ENCODE measurements around the gene OR6S1.
A peak's percentile ranks its signal among the peaks of the same experiment; 100 is the strongest.
"Not testable (repeated sequence)": the region's sequence is repeated elsewhere in the genome, so short reads cannot be mapped to it uniquely, and the experiment has no call there.

The OR6S1 gene

DNA sequence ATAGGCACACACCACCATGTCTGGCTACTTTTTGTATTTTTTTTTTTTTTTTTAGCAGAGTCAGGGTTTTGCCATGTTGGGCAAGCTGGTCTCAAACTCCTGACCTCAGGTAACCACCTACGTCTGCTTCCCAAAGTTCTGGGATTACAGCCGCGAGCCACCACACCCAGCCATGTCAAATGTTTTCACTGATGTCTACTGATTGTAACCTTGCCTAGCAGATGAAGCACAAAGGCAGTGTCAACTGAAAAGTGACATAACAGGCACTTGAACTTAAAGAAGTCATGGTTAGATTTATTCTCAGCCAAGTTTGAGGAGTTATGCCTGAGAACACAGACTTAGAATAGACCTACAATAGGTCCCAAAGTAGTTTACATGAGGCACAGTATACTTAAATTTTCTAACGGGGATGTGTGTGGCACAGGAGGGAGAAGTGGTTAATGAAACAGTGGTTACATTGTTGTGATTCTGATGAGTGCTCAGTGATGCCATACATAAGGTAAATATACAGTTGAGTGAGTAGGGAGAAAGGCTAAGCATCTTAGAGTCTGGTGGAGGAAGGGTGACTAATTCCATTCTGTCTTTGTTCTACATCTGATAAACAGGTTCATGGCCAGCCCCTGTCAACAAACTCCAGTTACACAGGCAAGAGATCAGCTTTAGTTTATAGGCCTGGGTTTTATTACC, 30.2 kb upstream of the OR6S1 start:
- DNase-seq (ENCODE audit: low spot score), result no peak

DNA sequence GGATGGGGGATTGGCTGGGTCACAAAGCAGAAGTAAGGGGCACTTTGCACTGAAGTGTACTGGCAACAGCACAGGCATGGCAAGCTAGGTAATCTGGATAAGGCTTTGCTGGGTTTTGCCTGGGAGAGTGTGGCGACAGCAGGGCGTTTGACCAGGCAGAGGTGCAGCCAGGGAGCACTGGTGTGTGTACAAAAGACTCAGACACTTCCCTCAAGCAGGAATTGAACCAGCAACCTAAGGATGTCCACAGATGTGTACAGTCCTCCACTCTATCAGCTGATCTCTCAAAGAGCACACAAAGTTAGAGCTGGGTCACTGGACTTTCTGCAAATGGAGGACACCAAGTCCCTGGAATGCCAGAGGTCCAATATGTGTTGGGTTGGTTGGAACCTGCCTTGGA, 27.5 kb upstream of the OR6S1 start:
- no peak for DNase-seq (ENCODE audit: low spot score)

DNA sequence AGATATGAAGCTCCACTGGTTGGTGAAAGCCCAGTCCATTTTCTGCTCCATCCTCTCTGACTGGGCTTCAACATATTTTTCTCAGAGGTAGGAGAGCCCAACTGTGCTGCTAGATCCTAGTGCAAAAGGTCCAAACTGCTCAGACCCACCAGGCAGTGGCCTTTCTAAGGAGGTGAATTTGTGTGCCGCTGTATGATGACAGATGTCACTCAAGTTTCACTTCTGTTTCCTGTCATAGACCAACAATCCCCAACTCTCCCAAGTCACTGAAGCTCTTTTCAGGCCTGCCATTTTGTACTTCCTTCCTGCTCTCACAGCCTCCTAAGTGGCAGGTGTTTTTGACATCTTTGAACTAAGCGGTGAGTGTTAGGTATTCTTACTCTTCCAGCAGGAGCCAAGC, 26.5 kb upstream of the OR6S1 start:
- DNase-seq (ENCODE audit: low spot score), result no peak

DNA sequence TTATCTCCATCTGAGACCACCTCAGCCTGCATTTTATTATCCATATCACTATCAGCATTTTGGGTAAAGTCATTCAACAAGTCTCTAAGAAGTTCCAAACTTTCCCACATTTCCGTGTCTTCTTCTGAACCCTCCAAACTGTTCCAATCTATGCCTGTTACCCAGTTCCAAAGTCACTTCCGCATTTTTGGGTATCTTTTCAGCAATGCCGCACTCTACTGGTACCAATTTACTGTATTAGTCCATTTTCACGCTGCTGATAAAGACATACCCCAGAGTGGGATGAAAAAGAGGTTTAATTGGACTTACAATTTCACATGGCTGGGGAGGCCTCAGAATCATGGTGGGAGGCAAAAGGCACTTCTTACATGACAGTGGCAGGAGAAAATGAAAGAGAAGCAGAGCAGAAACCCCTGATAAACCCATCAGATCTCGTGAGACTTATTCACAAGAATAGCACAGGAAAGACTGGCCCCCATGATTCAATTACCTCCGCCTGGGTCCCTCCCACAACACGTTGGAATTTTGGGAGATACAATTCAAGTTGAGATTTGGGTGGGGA, 25.0 kb upstream of the OR6S1 start:
- DNase-seq (ENCODE audit: low spot score), result not testable (repeated sequence)

DNA sequence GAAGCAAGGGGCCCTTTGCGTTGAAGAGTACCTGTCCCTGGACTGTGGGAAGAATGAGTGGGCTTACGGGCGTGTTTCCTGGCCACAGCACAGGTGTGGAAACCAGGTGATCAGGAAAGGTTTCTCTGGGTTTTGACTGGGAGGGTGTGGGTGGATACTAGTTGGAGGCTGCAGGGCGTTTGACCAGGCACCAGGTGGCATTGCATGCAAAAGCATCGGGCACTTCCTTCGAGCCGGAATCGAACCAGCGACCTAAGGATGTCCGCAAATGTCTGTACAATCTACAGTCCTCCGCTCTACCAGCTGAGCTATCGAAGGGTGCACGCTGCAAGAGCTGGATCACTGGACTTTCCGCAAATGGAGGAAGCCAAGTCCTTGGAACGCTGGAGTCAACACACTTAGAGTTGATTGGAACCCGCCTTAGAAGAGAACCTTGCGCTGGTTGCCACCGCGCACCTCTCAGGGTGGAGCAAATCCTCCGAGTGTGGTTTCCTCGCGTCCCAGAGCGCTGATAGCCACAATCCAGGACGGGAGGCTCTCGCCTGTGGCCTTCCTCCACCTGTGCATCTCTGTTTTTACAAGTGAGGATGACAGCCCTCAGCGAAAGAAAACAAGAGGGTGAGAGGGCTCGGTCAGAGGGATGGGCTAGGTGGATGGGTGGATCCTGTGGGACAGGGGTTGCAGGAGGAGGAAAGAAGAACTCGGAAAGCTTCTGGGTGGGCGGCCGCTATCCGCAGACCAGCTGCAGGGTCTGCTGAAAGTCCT, 21.7 kb upstream of the OR6S1 start:
- DNase-seq (ENCODE audit: low spot score), result no peak

DNA sequence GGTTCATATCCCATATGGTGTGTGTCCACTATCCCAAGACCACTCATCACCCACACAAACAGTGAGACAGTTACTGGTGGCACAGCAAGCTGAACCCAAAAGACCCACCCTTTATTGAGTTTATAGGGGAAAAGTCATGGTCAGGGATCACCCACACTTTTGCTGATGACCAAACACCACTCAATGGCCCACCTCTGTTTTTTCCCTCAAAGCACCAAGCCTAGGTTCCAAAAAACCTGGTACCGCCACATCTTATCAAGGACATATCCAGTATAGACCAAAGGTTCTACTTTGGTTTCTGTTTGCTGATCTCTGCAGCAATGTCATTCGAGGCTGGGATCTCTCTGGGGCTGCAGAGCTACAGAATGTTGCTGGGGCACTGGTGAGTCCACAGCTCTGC, 19.7 kb upstream of the OR6S1 start:
- DNase-seq (ENCODE audit: low spot score), result no peak

DNA sequence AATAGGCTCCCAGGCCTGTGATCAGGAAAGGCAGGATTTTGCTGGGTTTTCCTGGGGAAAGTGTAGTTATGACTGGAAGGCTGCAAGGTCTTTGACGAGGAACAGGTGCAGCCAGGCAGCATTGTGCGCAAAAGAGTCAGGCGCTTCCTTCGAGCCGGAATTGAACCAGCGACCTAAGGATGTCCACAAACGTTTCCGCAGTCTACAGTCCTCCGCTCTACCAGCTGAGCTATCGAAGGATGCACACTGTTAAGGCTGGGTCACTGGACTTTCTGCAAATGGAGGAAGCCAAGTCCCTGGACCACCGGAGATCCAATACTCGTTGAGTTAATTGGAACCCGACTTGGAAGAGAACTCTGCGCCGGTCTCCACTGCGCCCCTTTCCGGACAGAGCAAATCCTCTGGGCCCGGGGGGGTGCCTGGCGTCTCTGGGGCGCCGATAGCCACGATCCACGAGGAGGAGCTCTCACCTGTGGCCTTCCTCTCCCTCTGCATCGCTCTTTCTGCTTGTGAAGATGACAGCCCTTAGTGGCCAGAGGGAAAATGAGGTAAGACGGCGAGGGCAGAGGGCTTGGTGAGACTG, 18.4 kb upstream of the OR6S1 start:
- DNase-seq (ENCODE audit: low spot score), result no peak

DNA sequence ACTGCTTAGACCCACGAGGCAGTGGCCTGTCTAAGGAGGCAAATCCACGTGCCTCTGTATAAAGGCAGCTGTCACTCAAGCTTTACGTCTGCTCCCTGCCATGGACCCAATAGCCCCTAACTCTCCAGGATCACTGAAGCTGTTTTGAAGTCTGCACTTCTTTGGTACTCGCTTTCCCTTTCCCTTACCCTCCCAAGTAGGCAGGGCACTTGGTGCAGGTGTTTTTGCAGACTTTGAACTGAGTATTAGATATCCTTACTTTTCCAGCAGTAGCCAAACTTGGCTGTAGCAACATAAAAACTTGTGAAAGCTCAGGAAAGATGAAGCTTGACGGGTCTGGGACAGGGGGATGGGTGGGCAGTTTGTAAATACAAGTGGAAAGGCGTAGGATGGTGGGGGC, 17.8 kb upstream of the OR6S1 start:
- no peak for DNase-seq (ENCODE audit: low spot score)

DNA sequence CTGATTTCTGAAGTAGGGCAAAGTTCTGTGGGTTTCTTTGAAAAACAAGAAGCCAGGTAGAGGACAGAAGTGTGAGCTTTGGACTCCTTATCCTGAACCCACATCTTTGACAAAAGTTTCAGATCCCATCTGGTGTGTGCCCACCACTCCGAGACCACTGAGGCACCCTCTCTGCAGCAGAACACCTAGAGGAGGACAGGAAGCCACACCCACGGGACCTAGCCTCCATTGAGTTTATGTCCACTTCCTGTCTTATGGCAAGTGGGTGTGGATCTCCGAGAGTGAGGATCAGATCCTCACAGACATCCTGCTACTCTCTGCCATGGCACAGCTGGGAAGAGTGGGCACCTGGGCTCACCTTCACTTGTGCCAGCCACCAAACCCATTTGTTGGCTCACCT, 16.8 kb upstream of the OR6S1 start:
- DNase-seq (ENCODE audit: low spot score), result no peak

DNA sequence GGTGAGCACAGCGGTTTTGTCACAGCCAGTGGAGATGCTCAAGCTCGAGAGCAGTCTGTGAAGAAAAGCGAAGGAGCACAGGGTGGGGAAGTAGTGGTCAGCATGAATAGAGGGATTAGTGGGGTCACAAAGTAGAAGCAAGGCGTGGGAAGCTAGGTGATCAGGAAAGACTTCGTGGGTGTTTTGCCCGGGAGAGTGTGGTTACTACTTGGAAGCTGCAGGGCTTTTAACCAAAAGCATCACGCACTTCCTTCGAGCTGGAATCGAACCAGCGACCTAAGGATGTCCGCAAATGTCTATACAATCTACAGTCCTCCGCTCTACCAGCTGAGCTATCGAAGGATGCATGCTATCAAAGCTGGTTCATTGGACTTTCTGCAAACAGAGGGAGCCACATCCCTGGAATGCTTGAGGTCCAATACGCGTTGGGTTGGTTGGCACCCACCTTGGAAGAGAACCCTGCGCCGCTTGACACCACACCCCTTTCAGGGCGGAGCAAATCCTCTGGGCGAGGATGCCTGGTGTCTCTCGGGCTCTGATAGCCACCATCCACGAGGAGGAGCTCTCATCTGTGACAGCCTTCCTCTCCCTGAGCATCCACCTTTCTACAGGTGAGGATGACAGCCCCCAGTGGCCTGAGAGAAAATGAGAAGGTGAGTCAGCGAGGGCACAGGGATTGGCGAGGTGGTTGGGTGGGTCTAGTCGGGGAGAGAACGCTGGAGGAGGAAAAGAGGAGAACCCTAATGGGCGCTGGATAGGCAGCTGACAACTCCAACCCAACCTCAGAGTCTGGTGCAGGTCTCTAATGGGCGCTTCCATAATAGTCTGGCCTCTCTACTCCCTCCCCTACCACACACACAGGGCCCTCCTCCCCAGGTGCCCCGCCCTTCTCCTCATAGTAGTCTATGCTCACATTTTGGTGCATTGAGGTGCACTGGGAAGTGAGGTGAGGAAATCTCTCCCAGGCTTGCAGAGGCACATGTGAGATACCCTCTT, 16.0 kb upstream of the OR6S1 start:
- DNase-seq (ENCODE audit: low spot score), result no peak

DNA sequence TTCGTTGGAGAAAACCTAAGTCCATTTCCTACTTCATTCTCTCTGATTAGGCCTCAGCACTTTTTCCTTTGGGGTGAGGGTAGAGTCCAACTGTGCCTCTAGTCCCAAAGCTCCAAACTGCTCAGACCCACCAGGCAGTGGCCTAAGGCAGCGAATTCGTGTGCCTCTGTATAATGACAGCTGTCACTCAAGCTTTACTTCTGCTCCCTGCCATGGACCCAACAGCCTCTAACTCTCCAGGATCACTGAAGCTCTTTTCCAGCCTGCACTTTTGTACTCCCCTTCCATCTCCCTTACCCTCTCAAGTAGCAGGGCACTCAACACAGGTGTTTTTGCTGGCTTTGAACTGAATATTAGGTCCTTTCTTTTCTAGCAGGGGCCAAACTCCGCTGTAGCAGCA, 14.8 kb upstream of the OR6S1 start:
- DNase-seq (ENCODE audit: low spot score), result no peak

DNA sequence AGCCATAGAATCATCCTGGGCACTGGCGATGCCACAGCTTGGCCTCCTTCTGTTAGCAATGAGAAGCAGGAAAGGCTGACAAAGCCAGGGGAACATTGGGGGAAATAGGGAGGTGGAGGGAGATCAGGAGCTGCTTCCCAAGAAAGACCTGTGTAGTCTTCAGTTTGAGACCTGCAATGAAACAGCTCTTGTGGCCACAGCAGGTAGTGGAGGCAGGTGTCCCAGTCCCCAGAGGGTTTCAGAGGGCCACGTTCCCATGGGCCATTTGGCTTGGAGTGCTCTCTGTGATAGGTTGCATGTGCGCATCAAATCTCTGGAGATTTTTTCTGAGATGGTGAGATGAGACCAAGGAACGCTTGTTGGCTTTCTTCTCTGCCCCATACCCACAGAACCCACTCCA, 14.4 kb upstream of the OR6S1 start:
- DNase-seq (ENCODE audit: low spot score), result no peak

DNA sequence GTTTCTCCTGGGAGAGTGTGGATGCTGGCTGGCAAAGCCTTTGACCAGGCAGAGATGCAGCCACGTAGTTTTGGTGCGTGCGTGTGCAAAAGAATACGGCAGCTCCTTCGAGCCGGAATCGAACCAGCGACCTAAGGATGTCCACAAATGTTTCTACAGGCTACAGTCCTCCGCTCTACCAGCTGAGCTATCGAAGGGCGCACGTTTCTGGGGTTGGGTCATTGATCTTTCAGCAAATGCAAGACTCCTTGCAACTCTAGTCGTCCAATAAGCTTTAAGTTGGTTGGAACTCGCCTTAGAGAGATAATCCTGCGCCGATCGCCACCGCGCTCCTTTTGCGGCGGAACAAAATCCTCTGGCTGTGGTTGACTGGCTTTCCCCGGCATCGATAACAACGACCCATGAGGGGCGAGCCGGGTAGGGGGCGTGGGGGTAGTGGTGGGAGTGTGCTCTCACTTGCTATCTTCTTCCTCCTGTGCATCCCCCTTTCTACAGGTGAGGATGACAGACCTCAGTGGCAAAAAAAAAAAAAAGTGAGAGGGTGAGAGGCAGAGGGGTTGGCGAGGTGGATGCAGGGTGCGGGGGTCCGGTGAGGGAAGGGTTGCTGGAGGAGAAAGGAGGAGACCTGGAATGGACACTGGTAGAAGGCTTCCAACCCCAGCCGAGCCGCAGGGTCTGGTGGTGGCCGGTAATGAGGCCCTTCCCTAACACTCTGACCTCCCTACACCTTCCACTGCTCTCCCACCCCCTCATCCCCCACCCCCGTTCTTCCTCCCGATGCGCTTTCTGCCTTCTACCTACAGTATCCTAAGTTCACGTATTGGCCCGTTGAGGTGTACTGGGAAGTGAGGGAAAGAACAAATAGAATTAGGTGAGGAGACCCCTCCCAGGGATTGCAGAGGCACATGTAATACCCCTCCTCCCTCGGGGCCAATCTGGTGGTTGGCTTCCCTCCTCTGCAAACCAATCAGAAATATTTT, 11.8 kb upstream of the OR6S1 start:
- DNase-seq (ENCODE audit: low spot score), result no peak

DNA sequence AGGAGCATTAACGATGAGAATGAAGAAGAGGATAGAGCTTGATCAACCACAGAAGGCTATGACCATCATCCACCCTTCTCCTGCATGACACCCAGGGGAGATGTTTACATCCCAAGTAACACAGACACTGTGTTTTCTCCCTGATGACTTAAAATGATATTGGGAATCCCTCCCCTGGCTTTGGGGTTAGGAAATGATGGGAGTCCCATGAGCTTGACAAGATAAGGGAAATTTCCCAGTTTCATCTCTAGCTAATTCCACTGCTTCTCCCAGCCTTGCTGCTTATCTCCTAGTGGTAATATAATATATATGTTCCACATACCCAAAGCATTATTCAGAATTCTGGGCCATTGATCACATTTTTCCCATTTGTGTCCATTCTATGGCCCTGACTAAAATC, 4.0 kb upstream of the OR6S1 start:
- DNase-seq (ENCODE audit: low spot score), result no peak

DNA sequence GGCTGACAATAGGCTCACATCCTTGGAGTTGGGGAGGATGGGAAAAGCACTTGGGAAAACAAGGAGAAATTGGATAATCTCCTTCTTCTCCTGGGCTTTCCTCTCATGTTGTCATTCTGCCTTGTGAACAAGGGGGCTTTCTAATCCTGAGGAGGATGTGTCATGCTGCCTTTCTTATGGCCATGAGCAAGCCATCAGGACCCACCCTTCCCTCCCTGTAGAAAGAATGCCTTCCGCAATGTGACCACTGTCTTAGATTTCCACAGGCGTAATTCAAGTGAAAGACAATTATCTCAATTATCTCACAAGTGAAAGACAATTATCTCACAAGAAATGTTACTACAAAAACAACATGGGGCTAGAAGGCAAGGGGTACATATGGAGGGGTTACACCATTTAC, 3.0 kb upstream of the OR6S1 start:
- DNase-seq (ENCODE audit: low spot score), result no peak

DNA sequence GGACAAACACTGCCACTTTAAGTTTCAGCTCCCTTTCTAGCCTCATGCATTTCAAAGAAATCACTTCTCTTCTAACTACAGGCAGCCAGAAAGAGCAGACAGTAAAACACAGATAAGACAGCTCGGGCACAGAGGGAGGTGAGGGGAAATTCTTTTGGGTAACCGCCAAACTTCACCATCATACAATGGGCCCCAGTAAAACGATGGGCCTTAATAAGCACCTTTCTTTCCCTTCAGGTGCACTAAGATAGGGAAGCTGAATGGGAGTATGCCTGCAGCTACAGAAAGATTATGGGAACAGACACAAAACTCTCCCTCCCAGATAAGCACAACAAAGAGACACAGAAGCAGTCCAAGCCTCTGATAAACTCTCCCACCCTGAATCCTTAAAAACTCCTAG, 1.3 kb upstream of the OR6S1 start:
- not testable (repeated sequence) for DNase-seq (ENCODE audit: low spot score)

DNA sequence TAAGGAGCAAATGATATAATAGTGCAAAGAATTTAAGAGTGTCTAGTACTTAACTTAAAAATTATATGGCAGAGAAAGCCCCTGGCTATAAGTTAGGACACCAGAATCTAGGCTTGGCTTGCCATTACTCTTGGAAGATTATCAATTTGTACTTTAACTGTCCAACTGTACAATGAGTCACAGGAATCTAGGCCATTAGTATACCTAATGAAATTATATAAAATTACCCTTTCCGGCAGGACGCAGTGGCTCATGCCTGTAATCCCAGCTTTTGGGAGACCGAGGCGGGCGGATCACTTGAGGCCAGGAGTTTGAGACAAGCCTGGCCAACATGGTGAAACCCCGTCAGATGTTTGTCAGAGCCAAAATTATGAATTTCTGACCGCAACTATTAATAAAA, 691 bp upstream of the OR6S1 start:
- no peak for DNase-seq (ENCODE audit: low spot score)

DNA sequence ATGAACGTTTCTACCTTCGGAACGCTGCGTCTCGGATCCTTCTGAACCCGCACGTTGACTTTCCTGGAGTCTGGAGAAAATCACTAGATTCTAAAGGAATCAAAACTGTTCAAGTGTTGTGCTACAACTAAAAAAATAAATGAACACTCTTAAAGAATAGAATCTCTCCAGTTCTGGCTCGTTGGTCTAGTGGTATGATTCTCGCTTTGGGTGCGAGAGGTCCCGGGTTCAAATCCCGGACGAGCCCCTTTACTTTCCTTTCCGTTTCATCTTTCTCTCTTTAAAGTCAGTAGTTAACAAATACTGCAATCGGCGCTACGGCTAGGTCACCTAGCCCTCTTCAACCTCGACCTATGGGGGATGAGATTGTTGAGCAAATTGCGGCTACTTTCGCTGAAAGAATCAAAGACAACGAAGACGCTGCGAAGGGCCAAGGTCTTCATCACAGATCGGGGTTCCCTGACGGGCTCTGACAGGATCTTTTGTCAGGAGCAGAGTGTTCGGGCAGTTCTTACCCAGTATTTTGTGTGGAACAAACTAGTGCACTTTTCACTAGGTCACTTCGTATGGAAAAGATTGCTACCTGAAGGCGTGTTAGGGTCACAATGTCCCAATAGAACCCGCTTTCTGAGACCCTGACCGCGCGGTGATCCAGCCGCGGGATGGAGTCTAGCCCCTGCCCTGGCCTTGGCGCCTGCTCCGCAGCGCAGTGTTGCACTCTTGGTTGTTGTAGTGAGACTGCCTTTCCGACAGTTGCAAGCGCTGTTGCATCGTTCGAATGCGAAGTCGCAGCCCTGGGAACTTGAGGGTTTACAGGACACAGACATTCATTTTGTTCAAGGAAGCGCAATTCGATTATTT, 8.4 kb downstream of the OR6S1 start:
- DNase-seq (ENCODE audit: low spot score), result peak; percentile 65

DNA sequence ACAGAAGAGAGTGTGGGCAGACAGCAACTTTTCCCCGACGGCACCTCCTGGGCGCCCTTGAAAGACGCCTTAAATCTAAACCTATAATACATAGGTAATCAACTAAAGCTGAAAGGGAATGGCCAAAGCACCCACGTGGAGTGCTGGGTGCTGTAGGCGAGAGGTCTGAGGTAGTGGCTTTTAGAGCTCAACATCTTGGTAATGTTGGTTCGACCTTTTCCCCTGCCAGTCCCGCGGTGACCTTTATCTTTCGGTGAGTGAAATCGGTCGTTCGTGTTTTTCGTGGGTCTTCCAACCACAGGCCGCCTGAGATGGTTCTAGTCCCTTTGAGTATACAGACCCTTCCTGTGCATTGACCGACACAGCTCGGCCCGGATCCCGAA, 9.1 kb downstream of the OR6S1 start:
- no peak for DNase-seq (ENCODE audit: low spot score)
